Anterior cingulate cortex (tissue), 58 donors: ENCODE data around the gene ZNF594.
"Not testable (repeated sequence)": the region's sequence is repeated elsewhere in the genome, so short reads cannot be mapped to it uniquely, and the experiment has no call there.

Experiments
- DNase-seq, 58 donors: peaks; one replicate each; lab custom pipeline; 2025; lab: John Stamatoyannopoulos, UW

ZNF594 gene

DNA sequence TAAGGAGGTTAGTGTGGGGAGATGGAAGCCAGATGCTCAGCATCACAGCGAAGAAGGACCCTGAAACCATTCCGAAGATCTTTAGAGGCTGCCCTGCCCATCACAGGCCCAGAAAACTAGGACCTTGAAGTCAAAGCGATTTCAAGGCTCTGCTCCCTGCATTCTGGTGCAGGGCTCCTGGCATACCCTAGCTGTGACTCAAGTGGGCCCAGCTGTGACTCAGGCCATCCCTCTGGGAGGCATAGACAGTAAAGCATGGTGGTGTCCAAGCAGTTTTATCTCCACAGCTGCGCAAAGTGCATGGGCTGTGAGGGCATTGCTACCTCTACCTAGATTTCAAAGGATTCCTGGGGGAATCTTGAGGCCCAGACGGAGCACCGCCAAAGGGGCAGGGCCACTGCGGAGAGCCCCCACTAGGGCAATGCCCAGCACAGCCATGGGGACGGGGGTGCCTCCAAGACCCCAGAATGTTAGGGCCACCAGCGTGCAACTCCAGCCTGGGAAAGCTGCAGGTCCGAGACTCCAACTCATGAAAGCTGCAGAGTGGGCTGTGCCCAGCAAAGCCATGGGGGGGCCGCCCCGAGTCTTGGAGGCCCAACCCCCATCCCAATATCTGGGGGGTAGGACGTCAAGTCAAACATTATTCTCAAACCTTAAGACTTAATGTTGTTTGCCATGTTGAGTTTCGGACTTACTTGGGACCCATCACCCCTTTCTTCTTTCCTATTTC is 11.7 kb upstream of the ZNF594 start:
- DNase-seq, result no peak

- DNase-seq, result no peak
These were observed 9.3 kb upstream of the ZNF594 start for GRCh38 chr17:5201011-5201410.

- no peak for DNase-seq
These were observed 8.7 kb upstream of the ZNF594 start for GRCh38 chr17:5200360-5200759.

GRCh38 chr17:5198472-5198871 is 6.8 kb upstream of the ZNF594 start:
- DNase-seq, result no peak

GRCh38 chr17:5194346-5194745 is 2.7 kb upstream of the ZNF594 start:
- peak in 5 of 58 donors; percentile 1 to 39 (median 12) for DNase-seq

GRCh38 chr17:5184288-5184687 is 7.4 kb downstream of the ZNF594 start:
- no peak for DNase-seq

DNA sequence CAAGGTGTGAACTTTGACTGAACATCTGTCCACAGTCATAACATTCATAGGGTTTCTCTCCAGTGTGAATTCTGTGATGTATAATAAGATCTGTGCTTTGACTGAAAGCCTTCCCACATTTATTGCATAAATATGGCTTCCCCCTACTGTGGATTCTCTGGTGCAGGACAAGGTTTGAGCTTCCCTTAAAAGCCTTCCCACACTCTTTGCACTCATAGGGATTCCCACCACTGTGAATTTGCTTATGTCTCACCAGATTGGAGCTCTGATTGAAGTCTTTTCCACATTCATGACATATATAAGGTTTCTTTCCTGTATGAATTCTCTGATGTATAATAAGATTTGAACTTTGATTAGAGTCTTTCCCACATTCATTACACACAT is 8.3 kb downstream of the ZNF594 start:
- no peak for DNase-seq

DNA sequence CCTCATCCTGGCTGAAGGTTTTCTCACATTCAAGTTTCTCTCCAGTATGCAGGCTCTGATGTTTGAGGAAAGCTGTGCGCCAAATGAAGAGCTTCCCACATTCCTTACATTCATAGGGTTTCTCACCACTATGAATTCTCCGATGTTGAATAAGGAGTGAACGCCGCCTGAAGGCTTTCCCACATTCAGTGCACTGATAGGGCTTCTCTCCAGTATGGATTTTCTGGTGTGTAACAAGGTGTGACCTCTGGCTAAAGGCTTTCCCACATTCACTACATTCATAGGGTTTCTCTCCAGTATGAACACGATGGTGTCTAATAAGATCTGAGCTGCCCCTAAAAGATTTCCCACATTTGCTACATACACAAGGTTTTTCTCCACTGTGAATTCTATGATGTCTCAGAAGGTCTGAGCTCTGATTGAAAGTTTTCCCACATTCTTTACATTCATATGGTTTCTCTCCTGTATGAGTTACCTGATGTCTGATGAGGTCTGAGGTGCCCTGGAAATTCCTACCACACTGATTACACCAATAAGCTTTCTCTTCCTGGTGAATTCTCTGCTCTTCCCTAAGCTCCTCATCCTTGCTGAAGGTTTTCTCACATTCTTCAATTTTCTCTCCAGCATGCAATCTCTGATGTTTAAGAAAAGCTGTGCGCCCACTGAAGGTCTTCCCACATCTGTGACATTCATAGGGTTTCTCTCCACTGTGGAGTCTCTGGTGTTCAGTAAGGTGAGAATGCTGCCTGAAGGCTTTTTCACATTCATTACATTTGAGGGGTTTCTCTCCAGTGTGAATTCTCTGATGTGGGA is 8.9 kb downstream of the ZNF594 start:
- DNase-seq, result no peak

GRCh38 chr17:5181509-5182305 is 10.0 kb downstream of the ZNF594 start:
- no peak for DNase-seq

GRCh38 chr17:5179003-5179402 is 12.7 kb downstream of the ZNF594 start:
- DNase-seq, result no peak

DNA sequence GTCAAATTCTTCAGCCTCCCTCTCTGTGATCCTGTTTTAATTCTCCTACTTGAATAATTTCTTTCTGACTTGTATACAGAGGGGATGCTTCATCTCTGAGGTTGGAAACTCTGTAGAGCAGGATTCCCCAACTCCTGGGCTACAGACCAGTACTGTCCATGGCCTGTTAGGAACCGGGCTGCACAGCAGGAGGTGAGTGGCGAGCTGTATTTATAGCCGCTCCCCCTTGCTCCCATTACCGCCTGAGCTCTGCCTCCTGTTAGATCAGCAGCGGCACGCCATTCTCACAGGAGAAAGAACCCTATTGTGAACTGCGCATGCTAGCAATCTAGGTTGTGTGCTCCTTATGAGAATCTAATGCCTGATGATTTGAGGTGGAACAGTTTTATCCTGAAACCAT is 16.6 kb downstream of the ZNF594 start:
- not testable (repeated sequence) for DNase-seq

GRCh38 chr17:5165791-5166564 is 25.7 kb downstream of the ZNF594 start:
- not testable (repeated sequence) for DNase-seq

- DNase-seq, result no peak
These were observed 27.2 kb downstream of the ZNF594 start for GRCh38 chr17:5164436-5164835.

DNA sequence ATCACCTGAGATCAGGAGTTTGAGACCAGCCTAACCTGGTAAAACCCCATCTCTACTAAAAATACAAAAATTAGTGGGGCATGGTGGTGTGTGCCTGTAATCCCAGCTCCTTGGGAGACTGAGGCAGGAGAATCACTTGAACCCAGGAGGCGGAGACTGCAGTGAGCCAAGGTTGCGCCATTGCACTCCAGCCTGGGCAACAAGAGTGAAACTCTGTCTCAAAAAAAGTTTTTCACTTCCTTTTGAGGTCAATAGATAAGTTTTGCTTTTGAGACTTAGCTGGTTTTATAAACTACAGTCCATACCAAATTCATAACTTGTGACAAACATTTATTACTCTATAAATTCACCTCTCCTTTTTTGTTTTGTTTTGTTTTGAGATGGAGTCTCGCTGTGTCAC is 29.9 kb downstream of the ZNF594 start:
- not testable (repeated sequence) for DNase-seq

GRCh38 chr17:5160702-5161101 is 31.0 kb downstream of the ZNF594 start:
- not testable (repeated sequence) for DNase-seq

DNA sequence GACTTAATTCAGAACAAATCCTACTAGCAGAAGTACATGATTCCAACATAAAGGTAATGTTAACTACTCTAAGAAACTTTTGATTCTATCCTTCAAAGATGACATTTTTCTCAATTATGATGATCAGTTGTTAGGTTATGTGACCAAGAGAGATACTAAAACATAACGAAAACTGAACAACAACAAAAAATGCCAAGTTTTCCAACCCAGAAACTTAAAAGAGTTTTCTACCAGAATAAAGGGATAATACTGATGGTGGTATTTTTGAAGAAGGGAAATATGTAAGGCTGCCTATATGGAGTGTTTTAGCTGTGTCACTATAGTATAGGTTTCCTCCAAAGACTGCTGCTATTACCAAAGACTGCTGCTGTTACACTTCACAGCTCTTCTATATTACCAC is 45.5 kb downstream of the ZNF594 start:
- DNase-seq, result not testable (repeated sequence)

- DNase-seq, result not testable (repeated sequence)
These were observed 48.8 kb downstream of the ZNF594 start for GRCh38 chr17:5142877-5143276.

DNA sequence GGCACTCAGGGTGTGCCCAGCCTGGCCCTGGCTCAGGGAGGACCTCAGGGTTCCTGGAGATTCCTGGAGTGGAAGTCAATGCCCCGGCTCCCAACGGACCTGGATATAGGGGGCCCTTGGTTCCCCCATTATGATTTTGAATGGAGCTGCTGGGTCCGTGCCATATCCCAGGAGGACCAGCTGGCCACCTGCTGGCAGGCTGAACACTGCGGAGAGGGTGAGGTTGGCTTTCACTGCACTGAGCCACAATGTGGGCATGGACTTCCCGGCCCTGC is 52.3 kb downstream of the ZNF594 start:
- no peak for DNase-seq

GRCh38 chr17:5138616-5139457 is 52.8 kb downstream of the ZNF594 start:
- no peak for DNase-seq

DNA sequence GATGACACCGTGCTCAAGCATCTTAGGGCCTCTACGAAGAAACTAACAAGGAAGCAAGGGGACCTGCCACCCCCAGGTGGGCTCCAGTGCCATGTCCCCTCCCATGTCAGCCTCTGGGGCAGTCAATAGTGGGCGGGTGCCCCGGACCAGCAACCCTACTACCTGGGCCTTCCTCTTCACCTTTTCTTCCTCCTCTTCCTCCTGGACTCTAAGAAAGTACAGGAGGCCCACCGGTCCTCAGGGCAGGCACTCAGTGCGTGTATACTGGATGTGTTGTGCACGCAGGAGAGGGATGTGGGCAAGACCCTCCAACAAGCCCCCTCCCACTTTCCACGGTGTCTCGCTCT is 53.5 kb downstream of the ZNF594 start:
- DNase-seq, result not testable (repeated sequence)
